Erythroblast (primary cell): ENCODE measurements around the gene CHAT.

Source experiments
- GATA1 ChIP-seq: IDR thresholded peaks from 2 replicates; pipeline ENCODE4 v1.6.1; 2011; ENCODE audit warnings: low read depth, mild to moderate bottlenecking, control low read depth, low read length, moderate library complexity
- POLR2A ChIP-seq: IDR thresholded peaks from 2 replicates; pipeline ENCODE4 v1.6.1; 2011; ENCODE audit warnings: mild to moderate bottlenecking, low read length

- TF ChIP-seq GATA1 (no peak), POLR2A (no peak)
These were observed 4.3 kb upstream of the CHAT start for GRCh38 chr10:49609283-49610113.
